Mesodermal cell (in vitro differentiated cells): ENCODE data around the gene DNAJC22. TPM values are rescaled to one million over a fixed set of nuclear protein-coding genes. Genes with fewer than 3 reads are reported as not detected.
A peak's percentile ranks its signal among the peaks of the same experiment; 100 is the strongest.
"Not testable (repeated sequence)": the region's sequence is repeated elsewhere in the genome, so short reads cannot be mapped to it uniquely, and the experiment has no call there.

ENCODE experiments used
- H3K27ac ChIP-seq: 2 replicates; pipeline ENCODE4 v1.7.0; 2013; ENCODE audit warnings: mild to moderate bottlenecking, low read depth, low read length, moderate library complexity; ENCODE audit not compliant: severe bottlenecking
- H3K36me3 ChIP-seq: 2 replicates; pipeline ENCODE4 v1.7.1; 2013; ENCODE audit warnings: mild to moderate bottlenecking, low read length, moderate library complexity; ENCODE audit not compliant: control insufficient read depth, insufficient read depth
- H3K4me1 ChIP-seq: one replicate; pipeline ENCODE4 v1.7.1; 2013; ENCODE audit warnings: mild to moderate bottlenecking, low read length; ENCODE audit not compliant: insufficient read depth, control insufficient read depth, poor library complexity, severe bottlenecking
- H3K4me3 ChIP-seq: 2 replicates; pipeline ENCODE4 v1.7.0; 2013; ENCODE audit warnings: low read length, control low read depth, mild to moderate bottlenecking; ENCODE audit not compliant: insufficient read depth, poor library complexity, severe bottlenecking; ENCODE audit errors: extremely low read depth
- H3K9me3 ChIP-seq: 2 replicates; pipeline ENCODE4 v1.7.1; 2013; ENCODE audit warnings: mild to moderate bottlenecking, low read length, moderate library complexity; ENCODE audit not compliant: control insufficient read depth
- WGBS, 2 experiments: methylation state at CpG; one replicate each; pipeline ENCODE4 v1.1.5; 2013; ENCODE audit warnings: missing lambda C conversion rate in 2 of 2; ENCODE audit not compliant: insufficient coverage in 2 of 2; 5-methylcytosine and 5-hydroxymethylcytosine counted together
- polyA plus RNA-seq, 2 experiments: library from polyadenylated mRNA; stranded (reverse); fragments of 50-300 nt; gene quantifications; one replicate each; pipeline ENCODE4 v1.2.3, GENCODE V29; 2013

Gene DNAJC22
- 1.9 TPM for polyA plus RNA-seq (2013, experiment 1 of 2)
- 1.3 TPM for polyA plus RNA-seq (2013, experiment 2 of 2)

DNA sequence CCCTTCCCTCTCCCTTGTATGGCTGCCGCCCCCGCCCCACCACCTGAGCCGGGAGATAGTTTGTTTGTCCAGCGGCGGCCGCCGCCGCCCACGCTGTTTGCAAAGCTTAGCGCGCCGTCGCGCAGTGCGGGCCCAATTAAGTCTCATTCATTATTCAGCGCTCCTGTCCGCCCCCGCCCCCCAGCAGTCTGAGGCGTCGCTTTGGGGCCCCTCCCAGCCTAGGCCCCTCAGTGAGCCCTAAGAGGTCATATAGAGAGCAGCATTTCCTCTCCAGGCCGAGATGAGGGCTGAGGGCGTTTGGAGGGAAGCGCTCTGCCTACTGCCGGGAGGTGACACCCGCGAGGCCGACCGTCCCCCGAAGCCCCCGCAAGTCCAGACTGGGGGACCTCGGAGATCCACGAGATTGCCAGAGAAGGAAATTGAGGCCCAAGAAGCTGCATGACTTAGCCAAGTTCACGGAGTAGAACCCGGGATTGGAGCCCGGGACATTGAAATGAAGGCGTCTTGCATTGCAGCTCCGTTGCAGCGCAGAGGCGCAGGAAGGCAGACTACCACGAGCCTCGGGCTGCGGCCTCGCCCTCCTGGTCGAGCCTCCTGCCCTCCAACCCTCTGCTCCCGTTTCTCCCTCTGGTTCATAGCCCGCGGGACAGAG, at the start of gene DNAJC22:
DNAJC22 (plus strand) TSS at position 230 of the 652 bp plus-strand sequence. CDS start 1,985 bp downstream, outside the sequence.
- H3K4me3 ChIP-seq, result peak within 1 kb of the TSS; percentile 32
- H3K27ac ChIP-seq, result no peak within 1 kb of the TSS
- 1% methylated on average over 28 to 32 of the region's 47 CpGs for WGBS, 2 experiments
- peaks cover 22% of the 10 kb centered on the region for H3K4me1 ChIP-seq
- H3K36me3 ChIP-seq, result no peaks in the 10 kb centered on the region
- no peaks in the 10 kb centered on the region for H3K9me3 ChIP-seq

- Histone ChIP-seq H3K9me3 (no peaks in the 10 kb centered on the region), H3K36me3 (no peaks in the 10 kb centered on the region), H3K4me1 (peaks cover 12% of the 10 kb centered on the region), H3K4me3 (no peak overlapping the region), H3K27ac (no peak overlapping the region)
- 17 to 48% methylated on average over 2 to 6 of the region's 8 CpGs for WGBS, 2 experiments
Measured at GRCh38 chr12:49297695-49298060, 49.0 kb upstream of the DNAJC22 start.

GRCh38 chr12:49298160-49298559, 48.5 kb upstream of the DNAJC22 start:
- WGBS, 2 experiments, result 71 to 75% methylated on average over 6 of the region's 6 CpGs

GRCh38 chr12:49301760-49302159, 44.9 kb upstream of the DNAJC22 start:
- H3K4me3 ChIP-seq, result no peak overlapping the region
- no peak overlapping the region for H3K27ac ChIP-seq
- no peaks in the 10 kb centered on the region for H3K9me3 ChIP-seq
- WGBS, 2 experiments, result 67 to 86% methylated on average over 3 to 4 of the region's 4 CpGs
- H3K4me1 ChIP-seq, result no peaks in the 10 kb centered on the region
- no peaks in the 10 kb centered on the region for H3K36me3 ChIP-seq

More at GRCh38 chr12:49298160-49298559, 48.5 kb upstream of the DNAJC22 start:
- H3K27ac ChIP-seq, result no peak overlapping the region
- no peaks in the 10 kb centered on the region for H3K9me3 ChIP-seq
- peaks cover 7% of the 10 kb centered on the region for H3K4me1 ChIP-seq
- H3K4me3 ChIP-seq, result no peak overlapping the region
- no peaks in the 10 kb centered on the region for H3K36me3 ChIP-seq

DNA sequence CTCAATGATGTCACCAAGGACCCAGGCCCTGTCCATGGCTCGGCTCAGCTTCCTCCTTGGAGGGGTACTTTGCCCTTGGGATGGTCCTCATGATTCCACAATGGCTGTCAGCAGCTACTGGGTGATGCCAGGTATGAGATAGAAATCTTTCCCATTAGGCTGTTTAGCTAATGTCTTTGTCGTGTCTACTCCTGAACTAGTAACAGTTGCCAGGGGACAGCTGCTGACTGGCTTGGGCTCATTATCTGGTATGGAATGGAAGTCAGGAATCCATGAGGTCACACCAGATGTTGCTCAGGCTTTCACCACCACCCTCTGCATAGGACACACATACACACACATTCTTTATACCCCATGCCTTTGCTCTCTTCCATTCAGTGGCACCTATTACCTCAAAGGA, 42.5 kb upstream of the DNAJC22 start:
- no peak overlapping the region for H3K27ac ChIP-seq
- H3K36me3 ChIP-seq, result no peaks in the 10 kb centered on the region
- 94 to 95% methylated on average over 2 of the region's 2 CpGs for WGBS, 2 experiments
- no peaks in the 10 kb centered on the region for H3K4me1 ChIP-seq
- H3K4me3 ChIP-seq, result no peak overlapping the region
- H3K9me3 ChIP-seq, result no peaks in the 10 kb centered on the region

DNA sequence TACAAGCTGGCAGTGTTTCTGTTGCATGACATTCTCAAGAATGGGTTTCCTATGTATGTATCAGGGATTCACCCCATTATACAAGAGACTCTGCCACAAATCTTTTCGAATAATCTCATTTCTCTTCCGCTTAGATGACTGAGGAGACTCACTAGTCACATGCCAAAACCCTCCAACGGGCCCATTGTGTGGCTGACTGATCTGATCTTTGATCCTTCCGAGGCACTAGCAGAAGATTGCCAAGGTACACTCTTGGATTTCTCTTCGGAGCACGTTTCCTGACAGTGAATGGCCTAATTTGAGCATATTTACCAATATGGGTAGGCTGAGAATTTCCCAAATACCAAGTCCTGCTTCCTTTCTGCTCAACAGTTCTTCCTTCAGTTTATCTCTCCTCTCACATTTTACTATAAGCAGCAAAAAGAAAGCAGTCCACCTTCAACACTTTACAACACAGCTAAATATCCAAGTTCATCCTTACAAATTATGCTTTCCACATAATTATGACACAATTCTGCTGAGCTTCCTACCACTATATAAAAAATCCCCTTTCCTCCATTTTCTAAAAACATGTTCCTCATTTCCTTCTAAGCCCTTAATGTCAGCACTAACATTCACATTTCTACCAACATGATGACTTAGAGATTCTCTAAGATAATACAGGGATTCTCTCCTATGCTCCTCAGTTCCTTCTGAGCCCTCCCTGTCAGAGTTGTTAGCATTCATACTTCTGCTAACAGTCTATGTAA, 40.8 kb upstream of the DNAJC22 start:
- WGBS, 2 experiments, result 85 to 92% methylated on average over 6 of the region's 6 CpGs
- Histone ChIP-seq H3K9me3 (no peaks in the 10 kb centered on the region), H3K27ac (no peak overlapping the region), H3K4me3 (no peak overlapping the region), H3K36me3 (no peaks in the 10 kb centered on the region), H3K4me1 (no peaks in the 10 kb centered on the region)

DNA sequence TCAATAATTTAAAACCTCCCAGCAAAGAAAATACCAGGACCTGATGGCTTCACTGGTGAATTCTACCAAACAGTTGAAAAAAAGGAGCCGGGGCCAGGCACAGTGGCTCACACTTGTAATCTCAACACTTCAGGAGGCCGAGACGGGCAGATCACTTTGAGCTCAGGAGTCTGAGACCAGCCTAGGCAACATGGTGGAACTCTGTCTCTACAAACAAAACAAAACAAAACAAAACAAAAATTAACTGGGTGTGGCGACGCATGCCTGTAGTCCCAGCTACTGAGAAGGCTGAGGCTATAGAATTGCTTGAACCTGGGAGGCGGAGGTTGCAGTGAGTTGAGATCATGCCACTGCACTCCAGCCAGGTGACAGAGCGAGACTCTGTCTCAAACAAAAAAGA, 37.3 kb upstream of the DNAJC22 start:
- WGBS, 2 experiments, result 80 to 86% methylated on average over 6 of the region's 7 CpGs
- Histone ChIP-seq H3K36me3 (no peaks in the 10 kb centered on the region), H3K9me3 (no peaks in the 10 kb centered on the region), H3K27ac (no peak overlapping the region), H3K4me1 (no peaks in the 10 kb centered on the region), H3K4me3 (no peak overlapping the region)

DNA sequence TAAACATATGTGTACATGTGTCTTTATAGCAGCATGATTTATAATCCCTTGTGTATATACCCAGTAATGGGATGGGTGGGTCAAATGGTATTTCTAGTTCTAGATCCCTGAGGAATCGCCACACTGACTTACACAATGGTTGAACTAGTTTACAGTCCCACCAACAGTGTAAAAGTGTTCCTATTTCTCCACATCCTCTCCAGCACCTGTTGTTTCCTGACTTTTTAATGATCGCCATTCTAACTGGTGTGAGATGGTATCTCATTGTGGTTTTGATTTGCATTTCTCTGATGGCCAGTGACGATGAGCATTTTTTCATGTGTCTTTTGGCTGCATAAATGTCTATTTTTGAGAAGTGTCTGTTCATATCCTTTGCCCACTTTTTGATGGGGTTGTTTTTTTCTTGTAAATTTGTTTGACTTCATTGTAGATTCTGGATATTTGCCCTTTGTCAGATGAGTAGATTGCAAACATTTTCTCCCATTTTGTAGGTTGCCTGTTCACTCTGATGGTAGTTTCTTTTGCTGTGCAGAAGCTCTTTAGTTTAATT, 36.2 kb upstream of the DNAJC22 start:
- H3K9me3 ChIP-seq, H3K36me3 ChIP-seq, H3K27ac ChIP-seq, H3K4me1 ChIP-seq, H3K4me3 ChIP-seq: not testable (repeated sequence)
- WGBS, 2 experiments, result no CpG with 5 or more reads among the region's 3 CpGs

GRCh38 chr12:49314811-49315210, 31.9 kb upstream of the DNAJC22 start:
- no peak overlapping the region for H3K4me3 ChIP-seq
- H3K27ac ChIP-seq, result no peak overlapping the region
- WGBS, 2 experiments, result 82% methylated on average over 1 of the region's 1 CpG; no CpG with 5 or more reads in 1 of the 2 experiments
- H3K9me3 ChIP-seq, result no peaks in the 10 kb centered on the region
- H3K36me3 ChIP-seq, result no peaks in the 10 kb centered on the region
- no peaks in the 10 kb centered on the region for H3K4me1 ChIP-seq

DNA sequence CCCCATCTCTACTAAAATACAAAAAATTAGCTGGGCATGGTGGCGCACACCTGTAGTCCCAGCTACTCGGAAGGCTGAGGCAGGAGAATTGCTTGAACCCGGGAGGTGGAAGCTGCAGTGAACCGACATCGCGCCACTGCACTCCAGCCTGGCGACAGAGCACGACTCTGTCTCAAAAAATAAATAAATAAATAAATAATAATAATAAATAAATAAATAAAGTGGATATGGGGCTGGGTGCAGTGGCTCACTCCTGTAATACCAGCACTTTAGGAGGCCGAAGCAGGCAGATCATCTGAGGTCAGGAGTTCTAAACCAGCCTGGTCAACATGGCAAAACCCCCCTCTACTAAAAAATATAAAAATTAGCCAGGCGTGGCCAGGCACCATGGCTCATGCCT, 29.6 kb upstream of the DNAJC22 start:
- H3K36me3 ChIP-seq, H3K4me3 ChIP-seq, H3K4me1 ChIP-seq, H3K9me3 ChIP-seq, H3K27ac ChIP-seq: not testable (repeated sequence)
- WGBS, 2 experiments, result 90 to 91% methylated on average over 5 of the region's 10 CpGs
